Measurements from ENCODE around the gene PTGER3. TPM values are rescaled to one million over a fixed set of nuclear protein-coding genes. Genes with fewer than 3 reads are reported as not detected.

Gene PTGER3
- total and polyA plus RNA-seq, 2 experiments from 2014 or later, result 0.45 to 1.6 TPM

DNA sequence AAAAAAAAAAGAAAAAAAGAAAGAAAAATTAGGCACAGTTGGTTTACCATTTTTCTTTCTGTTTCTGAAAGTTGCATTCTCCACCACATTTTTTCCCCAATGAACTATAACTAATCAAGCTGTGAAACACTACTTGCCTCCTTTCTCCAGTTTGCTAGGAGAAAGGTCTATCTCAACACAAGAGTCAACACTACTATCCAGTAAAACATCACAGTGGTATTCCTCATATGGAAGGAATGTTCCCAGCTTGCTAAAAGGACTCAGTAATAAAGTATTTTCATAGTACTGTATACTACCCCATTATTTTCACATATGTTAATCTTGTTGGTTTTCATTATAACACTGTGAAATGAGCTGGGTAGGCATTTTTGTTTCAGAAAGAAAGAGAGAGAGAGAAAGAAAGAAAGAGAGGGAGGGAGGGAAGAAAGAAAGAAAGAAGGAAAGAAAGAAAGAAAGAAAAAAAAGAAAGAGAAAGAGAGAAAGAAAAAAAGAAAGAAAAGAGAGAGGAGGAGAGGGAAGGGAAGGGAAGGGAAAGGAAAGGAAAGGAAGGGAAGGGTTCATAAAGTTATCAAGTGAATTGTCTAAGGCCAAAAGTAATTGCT lies 7.9 kb downstream of the PTGER3 start:
- Mint-ChIP-seq H3K36me3 (ENCODE audit: low read depth) (no peaks in the 10 kb centered on the region), H3K27ac (no peak overlapping the region), H3K4me1 (no peaks in the 10 kb centered on the region), H3K4me3 (no peak overlapping the region), H3K27me3 (ENCODE audit: insufficient read depth, low read depth, poor library complexity) (no peaks in the 10 kb centered on the region), H3K9me3 (no peaks in the 10 kb centered on the region)
- Histone ChIP-seq H3K27me3 (ENCODE audit: insufficient read depth) (no peaks in the 10 kb centered on the region), H3K9me2 (ENCODE audit: insufficient read depth) (0 out of 2 replicates have a peak, but pooled peaks cover 2% of the 10 kb centered on the region), H3K4me1 (ENCODE audit: insufficient read depth) (no peaks in the 10 kb centered on the region), H3K4me3 (no peak overlapping the region), H3K27ac (ENCODE audit: low read depth) (no peak overlapping the region), H2AFZ (no peak overlapping the region), H3K4me2 (no peak overlapping the region), H4K20me1 (replicated peaks; ENCODE audit: insufficient read depth) (no peaks in the 10 kb centered on the region), H3F3A (replicated peaks; ENCODE audit: low read depth) (no peaks in the 10 kb centered on the region), H3K79me2 (replicated peaks; ENCODE audit: insufficient read depth) (no peaks in the 10 kb centered on the region), H3K36me3 (ENCODE audit: insufficient read depth) (no peaks in the 10 kb centered on the region)
- TF ChIP-seq CREB1 (CRISPR knock-in tag; IDR thresholded peaks at IDR 0.05; ENCODE audit: low read depth) (no peak), REST (IDR thresholded peaks at IDR 0.05; ENCODE audit: unreplicated experiment) (no peak), ZNF114 (CRISPR knock-in tag; IDR thresholded peaks at IDR 0.05) (no peak), JUNB (IDR thresholded peaks at IDR 0.05; ENCODE audit: unreplicated experiment) (no peak), ZNF331 (CRISPR knock-in tag; IDR thresholded peaks at IDR 0.05; ENCODE audit: low read depth) (no peak), POLR2AphosphoS5 (IDR thresholded peaks at IDR 0.05; ENCODE audit: low read depth) (no peak), STAT1 (IDR thresholded peaks at IDR 0.05; ENCODE audit: unreplicated experiment) (no peak), EZH2 (IDR thresholded peaks at IDR 0.05; ENCODE audit: low read depth, unreplicated experiment) (no peak), NANOG (IDR thresholded peaks at IDR 0.05; ENCODE audit: borderline replicate concordance) (no peak), EZH2phosphoT487 (IDR thresholded peaks at IDR 0.05; ENCODE audit: unreplicated experiment) (no peak), ZNF462 (CRISPR knock-in tag; IDR thresholded peaks at IDR 0.05) (no peak)
- TF ChIP-seq, protein P1, sequence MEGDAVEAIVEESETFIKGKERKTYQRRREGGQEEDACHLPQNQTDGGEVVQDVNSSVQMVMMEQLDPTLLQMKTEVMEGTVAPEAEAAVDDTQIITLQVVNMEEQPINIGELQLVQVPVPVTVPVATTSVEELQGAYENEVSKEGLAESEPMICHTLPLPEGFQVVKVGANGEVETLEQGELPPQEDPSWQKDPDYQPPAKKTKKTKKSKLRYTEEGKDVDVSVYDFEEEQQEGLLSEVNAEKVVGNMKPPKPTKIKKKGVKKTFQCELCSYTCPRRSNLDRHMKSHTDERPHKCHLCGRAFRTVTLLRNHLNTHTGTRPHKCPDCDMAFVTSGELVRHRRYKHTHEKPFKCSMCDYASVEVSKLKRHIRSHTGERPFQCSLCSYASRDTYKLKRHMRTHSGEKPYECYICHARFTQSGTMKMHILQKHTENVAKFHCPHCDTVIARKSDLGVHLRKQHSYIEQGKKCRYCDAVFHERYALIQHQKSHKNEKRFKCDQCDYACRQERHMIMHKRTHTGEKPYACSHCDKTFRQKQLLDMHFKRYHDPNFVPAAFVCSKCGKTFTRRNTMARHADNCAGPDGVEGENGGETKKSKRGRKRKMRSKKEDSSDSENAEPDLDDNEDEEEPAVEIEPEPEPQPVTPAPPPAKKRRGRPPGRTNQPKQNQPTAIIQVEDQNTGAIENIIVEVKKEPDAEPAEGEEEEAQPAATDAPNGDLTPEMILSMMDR (conservative IDR thresholded peaks at IDR 0.05; ENCODE audit: low read depth in 2 of 2), result no peak
- TF ChIP-seq, protein P2, sequence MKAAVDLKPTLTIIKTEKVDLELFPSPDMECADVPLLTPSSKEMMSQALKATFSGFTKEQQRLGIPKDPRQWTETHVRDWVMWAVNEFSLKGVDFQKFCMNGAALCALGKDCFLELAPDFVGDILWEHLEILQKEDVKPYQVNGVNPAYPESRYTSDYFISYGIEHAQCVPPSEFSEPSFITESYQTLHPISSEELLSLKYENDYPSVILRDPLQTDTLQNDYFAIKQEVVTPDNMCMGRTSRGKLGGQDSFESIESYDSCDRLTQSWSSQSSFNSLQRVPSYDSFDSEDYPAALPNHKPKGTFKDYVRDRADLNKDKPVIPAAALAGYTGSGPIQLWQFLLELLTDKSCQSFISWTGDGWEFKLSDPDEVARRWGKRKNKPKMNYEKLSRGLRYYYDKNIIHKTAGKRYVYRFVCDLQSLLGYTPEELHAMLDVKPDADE (IDR thresholded peaks at IDR 0.05), result no peak
- no peak for DNase-seq (ENCODE audit: low spot score)
- no peak for ATAC-seq

Data from GM23338 (cell line).